HG03521 (cell line): ENCODE results near the gene TSHZ3.

Experiments
- ATAC-seq: cut with Tn5 transposase; IDR thresholded peaks from one replicate; pipeline ENCODE4 v1.9.1; 2021; ENCODE audit warnings: mild to moderate bottlenecking, moderate library complexity; ENCODE audit not compliant: unreplicated experiment

TSHZ3 gene

DNA sequence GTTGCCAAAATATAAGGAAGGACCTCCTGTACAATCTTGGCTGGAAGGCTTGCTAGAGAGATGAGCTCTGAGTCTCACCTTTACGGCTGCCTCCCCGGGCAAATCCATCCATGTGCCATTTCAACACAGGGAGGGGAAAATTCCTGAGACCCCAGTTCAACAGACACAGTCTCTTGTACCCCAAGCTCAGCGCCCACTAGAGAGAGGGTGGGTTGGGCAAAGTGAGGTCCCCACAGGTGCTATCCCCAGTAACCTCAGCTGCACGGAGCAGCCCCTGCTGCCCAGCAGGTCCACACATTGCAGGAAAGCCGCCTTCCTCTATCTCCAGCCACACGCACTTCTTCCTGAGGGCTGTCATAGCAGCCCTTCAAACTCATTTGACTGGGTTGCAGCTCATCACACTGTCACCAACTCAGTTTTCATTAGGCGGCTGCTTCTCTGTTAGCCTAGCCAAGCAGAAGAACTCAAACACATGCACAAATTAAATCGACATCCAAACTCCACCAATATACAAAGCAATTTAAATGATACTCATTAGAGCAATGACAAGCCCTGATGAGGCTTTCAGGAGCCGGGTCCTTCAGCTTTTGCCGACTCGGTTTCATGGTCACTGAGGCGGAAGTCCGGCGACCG is 80.4 kb downstream of the TSHZ3 start:
- ATAC-seq = no peak

DNA sequence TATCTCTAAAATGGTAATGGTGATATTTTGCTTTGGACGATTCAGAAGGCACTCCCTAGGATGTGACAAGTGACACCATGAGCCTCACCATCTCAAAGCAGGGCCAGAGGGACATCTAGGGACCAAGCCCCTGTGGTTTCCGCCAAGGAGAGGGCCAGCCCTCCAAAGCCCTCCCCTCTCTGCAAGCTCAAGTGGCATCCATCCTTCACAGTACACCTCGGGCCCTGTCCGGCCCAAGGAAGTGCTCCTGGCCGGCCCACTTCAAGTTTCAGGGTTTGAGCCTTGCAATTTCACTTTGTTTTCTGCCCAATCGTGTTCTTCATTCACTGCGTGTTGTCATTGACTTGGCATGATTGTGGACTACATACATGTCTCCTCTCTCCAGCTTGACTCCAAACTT is 82.5 kb downstream of the TSHZ3 start:
- no peak for ATAC-seq

DNA sequence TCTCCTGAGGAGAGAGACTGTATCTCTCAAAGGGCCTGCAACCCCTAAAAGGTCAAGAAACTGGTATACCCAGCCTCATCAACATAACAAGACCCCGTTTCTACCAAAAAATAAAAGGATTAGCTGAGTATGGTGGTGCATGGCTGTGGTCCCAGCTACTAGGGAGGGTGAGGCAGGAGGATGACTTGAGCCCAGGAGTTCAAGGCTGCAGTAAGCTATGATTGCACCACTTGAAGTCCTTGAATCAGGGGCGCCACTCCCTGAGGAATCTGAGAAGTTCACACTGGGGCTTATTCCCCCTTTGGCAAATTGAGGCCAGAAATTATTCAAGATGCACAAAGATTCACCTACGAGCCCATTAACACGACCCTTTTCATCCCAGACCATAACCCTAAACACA is 83.0 kb downstream of the TSHZ3 start:
- ATAC-seq = no peak

DNA sequence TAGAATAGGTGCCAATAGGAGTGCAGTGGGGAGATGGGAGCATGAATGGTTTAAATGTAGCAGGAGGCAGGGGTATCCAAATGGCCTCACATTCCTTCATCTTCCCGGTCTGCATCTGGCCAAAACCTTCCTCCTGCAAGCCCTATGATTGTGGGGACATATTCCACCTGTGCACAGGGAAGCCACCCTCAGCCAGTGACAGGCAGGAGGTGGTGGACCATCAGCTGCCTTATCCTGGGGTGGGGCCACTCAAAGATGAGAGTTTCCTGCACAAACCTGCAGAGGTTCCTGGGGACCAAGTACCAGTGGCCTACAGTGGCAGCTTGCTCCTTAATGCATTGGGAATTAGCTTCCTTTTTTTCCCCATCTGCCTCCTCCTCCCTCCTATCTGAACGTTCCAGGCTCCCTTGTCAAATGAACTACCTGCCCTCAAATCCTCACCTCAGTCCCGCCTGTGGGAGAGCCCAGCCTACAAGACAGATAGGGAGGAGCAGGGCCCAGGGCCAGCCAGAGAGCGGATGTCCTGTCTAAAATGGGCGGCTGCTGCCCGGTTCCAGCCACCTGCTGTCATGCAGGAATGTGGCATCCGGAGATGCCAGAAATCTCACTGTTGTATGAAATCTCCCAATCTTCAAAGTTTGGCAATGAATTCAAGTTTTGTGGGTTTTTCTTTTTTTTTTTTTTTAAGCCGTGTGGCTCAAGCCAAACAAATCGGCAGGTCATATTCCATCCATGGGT is 85.0 kb downstream of the TSHZ3 start:
- ATAC-seq = no peak

DNA sequence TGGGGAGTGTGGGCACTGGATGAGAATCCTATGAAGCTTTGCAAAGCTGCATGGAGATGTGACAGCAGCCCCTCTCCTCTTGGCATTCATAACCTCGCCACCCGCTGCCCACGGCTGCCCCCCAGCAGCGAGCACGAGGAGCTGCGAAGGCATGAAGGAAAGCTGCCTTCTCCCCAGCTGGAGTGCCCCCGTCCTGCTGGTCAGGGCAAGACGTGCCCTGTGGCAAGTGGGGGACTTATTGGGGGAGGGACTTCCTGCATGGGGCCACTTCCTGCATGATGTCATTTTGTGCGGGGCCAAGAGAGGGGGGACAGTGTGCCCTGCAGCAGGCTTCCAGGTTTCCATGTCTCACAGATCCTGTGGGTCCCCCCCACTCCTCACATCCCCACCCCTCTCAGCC is 85.9 kb downstream of the TSHZ3 start:
- ATAC-seq = no peak

DNA sequence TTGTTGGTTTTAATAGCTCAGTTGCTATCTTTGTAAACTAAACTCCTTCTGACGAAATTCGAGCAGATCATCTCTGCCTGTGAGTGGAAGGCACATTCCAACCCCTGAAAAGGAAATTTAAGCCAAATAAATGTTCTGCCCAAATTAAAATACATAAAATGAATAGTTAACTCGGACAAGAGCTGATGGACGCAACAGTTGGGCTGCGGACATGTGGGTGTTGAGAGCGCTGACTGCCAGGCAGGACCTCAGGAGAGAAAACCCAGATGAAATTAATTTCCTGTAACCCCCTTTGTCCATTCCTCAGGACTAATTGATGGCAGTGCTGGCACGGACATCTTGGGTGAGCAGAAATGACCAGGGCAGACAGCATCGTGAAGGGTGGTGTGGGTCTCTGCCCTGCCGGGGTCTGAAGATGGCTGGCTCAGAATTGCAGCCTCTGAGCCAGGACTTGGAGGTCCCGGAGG is 86.5 kb downstream of the TSHZ3 start:
- no peak for ATAC-seq

DNA sequence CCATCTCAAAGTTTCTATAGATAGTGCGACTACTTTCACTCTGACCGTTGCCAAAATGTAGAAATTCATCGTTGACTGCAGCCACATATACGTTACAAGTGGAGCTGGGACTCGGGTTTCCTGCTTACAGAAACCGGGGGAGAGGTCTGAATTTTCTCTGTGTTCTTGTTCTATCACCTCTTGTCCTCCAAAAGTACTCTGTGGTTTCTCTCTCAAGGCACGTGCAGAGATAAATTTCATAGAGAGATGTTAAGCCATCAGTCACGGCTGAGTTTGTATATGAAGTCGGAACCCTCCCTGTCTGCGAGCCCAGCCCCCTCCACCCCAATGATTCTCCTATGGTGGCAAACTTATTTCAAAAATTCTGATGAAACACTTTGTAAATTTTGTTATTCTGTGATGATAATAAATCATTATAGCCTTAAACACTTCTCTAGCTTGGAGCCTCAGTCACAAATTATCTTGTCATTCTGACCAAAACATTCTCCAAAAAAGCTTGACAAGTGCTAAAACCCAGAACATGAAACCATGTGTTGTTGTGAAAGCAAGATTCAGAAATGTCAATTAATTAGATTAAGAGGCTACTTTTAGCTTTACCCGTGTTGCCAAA is 87.5 kb downstream of the TSHZ3 start:
- no peak for ATAC-seq

DNA sequence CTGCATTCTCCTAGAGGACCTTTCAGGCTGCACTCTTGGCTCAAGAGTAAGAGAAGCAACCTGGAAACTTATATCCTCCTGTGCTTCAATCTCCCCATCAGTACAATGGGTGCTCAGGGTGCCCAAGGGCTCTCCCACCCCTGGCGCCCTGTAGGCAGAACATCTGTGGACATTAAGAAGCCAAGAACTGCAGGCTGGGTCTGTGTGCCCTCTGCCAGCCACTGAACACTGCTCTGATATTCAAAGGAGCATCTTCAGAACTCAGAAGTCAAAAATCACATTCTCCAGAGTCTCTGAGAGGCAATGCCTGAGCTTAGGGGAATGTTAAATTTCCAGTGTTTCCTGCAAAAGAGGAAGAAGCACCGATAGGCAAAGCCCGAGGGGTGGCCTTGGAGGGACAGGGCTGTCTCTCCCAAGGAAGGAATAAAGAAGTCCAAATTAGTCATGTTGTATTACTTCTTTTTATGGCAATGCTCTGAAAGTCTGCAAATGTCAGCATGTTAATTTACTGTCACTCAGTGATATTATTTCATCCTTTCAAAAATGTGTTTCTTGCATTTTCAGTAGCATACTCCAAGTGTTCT is 88.1 kb downstream of the TSHZ3 start:
- no peak for ATAC-seq

DNA sequence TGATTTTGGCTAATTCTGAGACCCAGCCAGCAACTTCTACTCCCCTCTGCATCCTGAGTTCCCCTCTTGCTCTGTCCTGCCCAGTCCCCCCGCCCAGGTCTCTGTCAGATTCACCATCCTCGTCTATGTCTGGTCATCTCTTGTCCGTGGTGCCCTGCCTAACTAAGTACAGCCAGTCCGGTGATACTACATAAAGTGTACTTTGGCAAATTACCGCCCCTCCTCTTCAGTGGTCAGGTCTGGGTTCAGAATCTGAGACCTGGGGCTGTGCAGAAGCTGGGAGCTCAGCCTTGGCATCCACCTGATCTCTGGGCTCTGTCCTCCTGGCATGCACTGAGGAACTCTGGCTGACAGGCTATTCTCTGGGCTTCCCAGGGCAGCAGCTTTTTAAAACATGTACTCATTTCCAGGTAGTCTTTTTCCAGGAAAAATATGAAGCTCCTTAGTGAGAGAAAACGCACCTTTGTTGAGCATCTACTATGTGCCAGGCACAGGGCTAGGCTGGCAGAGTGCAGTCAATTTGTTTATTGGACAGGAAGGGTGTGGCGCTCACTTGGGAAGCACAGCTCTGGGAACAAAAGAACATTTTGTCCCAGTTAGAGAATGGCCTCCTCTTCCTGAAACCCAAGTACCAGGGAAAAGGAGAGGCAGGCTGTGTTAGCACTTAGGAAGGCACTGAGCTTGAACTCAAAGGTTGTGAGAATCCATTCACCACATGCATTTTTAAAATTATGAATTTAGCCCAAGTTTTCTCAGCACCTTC is 88.9 kb downstream of the TSHZ3 start:
- ATAC-seq = no peak

DNA sequence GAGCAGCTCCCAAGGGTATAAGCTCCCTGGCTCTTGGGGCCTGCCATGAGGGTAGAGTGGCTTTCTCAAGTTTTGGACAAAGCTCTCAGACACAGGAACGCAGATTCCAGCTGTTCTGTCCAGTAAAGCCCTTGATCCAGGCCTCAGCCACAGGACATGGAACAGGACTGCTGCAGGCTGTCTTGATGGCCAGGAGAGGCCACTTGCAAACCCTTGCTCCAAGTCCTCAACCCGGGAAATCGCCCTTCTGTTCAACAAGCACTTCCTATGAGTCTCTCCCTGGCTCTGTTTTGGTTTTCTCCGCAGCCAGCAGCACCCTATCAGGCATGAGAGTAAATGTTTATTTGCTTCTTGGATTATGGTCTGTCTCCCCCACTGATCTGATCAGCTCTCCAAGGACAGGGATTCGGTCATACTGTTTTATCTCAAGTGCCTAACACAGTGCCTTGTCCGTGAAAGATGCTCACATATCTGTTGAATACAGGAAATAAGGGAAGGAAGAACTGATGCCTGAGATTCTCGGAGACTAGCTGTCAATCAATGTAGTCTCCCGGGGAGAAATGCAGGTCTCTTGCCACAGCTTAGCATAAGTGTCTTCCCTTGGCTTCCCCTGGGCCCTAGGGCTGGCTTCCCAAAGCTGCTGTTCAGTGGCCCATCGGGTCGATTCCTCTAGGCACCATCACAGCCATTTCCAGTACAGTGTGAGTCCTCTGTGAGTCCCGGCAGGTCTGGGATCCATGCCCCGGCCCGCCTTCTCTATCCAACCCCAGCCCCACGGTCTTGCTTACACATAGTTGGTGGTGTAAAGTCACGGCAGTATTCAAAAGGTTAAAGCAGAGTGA is 90.8 kb downstream of the TSHZ3 start:
- no peak for ATAC-seq

DNA sequence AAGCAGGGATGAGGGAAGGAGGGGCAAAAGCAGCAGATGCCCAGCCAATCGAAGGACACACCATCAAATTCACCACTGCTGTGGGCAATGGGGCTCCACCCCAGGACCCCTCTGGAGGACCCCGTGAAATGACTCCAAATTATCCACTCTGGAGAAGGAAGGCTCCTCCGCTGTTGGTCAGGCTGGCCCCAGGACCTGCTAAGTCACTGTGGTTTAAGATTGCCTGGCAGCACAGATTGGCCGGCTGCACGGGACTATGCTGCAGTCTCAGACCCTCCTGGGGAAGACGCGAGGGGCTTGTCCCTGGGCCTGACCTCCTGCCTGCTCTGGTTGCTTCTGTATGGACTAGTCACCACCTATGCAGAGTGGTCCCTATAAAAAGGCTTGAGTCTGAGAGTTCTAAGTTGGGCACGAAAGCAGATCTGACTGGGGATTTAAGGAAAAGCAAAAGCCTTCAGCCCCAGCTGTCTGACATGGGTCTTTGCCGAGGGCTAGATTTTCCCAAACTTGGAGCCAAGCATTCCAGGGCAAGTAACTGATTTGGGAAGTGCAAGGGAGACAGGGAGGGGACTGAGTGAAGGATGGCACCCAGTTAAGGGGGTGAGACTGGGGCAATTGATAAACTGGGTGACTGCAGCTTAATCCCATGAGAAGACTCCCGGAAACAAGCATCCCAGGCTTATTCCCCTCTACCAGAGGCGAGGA is 91.7 kb downstream of the TSHZ3 start:
- ATAC-seq = no peak

DNA sequence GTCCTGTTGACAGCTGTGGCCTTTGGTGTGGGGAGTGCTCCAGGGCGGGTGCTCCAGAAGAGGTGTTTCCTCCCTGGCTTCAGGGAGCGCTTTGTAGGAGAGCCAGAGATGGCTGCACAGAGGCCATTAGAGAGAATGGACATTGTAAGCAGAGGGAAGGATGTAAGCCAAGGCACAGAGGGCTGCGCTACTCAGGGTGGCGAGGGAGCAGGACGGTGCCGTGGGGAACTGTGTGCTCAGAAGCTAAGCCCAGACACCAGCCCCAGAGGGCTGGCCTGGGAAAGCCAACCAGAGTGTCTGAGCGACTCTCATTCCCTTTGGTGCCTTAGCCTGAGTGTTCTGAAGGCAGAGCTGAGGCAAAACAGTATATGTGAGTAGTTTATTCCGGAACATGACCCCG is 92.2 kb downstream of the TSHZ3 start:
- no peak for ATAC-seq

DNA sequence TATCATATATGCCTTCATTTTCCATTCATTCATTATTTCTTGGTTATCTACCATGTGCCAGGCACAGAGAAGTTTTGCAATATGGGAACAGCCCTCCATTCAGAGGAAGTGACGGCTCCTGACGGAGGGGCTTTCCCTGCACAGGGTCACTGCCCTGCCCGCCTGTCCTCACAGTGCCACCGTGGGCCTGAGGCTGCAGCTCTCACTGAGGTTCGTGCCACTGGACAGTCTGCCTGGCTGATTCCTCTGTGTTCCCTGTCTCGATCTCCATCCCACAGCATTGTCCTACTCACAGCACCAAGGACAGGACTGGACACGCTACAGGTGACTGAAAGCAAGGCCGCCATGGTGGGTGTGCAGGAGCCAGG is 92.7 kb downstream of the TSHZ3 start:
- ATAC-seq = no peak

DNA sequence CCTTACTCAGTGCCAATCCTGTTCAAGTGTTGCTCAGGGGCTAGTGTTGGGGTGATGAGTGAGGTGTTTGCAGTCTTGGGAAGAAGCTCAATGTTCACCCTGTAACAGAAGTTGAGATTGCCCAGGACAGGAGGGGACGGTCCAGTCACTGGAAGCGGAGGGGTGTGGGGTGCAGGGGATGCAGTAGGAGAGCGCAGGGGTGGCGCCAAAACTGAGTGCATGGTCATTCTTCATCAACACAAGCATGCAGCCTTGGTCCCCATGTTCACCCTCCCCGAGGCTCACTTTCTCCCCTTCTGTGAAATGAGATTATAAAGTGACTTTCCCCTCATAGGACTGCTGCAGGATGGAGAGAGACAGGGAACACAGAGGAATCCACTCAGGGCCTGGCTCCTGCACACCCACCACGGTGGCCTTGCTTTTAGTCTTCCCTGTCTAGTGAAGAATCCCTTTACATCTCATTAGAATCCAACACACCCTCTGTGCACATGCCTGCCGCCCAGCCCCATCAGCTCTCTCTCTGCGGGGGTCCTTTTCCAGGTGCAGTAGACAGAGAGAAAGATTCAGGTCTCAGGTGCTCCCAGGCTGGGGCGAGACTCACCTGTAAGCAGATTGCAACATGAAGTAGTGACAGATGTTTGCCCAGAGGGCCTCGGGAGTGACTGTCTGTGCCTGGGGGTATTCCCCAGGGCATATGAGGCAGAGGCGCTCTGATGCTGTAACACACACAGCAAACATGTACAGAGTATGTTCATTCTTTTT is 93.2 kb downstream of the TSHZ3 start:
- no peak for ATAC-seq

DNA sequence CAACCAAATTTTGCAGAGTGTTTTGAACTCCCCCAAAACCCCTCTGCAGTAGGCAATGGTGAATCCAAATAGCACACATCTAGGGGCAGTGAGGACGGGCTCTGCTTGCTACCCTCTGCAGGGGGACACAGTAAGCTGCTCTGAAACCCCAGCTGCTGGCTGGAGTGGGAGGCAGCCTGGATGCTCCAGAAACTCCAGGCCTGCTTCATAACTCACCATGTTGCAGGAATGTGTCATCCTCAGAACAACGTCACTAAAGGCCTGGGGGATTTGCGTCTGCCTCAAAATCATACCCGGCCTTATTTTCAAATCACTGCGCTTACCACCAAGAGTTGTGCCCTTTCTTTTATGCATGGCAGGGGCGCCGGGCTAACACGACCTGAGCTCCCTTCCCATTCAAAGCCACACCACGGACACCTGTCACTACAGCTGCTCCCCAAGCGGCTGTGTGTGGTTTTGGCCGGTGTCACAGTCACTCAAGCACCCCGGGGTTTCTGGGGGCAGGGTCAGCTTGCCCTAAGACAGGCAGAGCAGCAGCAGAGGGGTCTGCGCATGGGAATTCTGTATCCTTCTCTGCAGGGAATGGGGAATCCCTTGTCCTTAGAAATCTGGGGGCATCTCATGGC is 93.9 kb downstream of the TSHZ3 start:
- no peak for ATAC-seq

DNA sequence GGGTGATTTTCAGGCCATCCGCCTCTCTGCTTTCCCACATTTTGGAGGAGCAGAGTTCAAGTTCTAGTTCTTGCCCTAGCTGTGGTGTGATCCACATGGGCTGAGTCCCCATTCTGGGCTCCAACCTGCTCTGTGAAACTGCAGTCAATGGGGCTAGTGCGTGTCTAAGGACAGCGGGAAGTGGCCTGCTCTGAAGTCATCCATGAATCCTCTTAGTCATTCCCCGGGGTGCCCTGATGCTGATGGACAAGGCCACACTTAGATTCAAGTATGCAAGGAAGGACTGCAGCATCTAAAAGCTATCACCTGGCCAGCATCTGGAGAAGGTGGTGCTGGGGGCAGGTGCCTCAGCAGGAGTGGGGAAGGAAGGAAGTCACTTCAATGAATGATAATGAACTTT is 94.6 kb downstream of the TSHZ3 start:
- no peak for ATAC-seq

DNA sequence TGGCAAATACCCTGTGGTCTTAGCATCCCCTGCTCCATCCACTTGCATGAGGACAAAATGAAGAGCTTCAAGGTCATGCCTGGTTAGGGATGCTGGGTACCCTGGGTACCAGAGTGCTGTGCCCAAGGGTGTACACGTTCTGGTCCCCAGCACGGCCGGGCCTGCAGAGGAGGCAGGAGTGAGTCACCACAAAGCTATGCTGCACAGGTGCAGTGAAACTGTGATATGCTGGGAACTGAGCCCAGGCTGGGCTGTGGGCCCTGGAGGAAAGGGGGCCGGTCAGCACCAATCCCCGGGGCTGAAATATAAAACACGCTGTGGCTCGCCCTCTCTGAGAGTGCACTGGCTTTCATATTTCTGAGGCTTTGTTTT is 95.1 kb downstream of the TSHZ3 start:
- no peak for ATAC-seq

DNA sequence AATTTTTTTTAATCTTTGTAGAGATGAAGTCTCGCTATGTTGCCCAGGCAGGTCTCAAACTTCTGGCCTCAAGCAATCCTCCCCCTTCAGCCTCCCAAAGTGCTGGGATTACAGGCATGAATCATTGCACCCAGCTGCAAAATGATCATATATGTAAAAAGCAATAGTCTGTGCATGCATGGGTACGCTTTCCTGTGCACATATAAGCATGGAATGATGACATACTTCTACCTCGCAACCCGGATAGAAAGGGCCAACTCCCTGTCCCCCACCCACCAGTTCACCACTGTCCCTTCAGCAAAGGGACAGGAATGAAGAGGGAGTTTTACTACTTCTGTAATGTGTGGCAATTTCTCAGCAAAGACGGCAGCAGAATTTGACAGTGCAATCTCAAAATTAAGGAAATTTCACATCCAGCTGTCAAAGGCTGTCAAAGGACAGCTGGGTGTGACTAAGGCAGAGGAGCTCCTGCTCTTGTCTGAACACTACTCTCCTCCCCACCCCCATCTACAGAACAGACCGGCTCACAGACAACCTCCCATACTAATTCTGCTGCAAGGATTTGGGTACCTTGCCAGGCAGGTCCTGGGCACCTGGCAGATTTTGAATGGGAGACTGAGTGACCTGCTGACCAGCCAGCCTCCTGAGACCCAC is 95.6 kb downstream of the TSHZ3 start:
- no peak for ATAC-seq
